Measurements from ENCODE around the gene UBA6. TPM values are rescaled to one million over a fixed set of nuclear protein-coding genes. Genes with fewer than 3 reads are reported as not detected.

Gene UBA6
- total RNA-seq, 1 donor from 2014 or later = 141 TPM

- no peak overlapping the region for H3K9ac ChIP-seq (ENCODE audit: low read length)
- Mint-ChIP-seq H3K27ac (ENCODE audit: unreplicated experiment) (no peak overlapping the region), H3K36me3 (ENCODE audit: low read depth, unreplicated experiment) (no peaks in the 10 kb centered on the region), H3K9me3 (ENCODE audit: unreplicated experiment) (no peaks in the 10 kb centered on the region), H3K4me1 (ENCODE audit: low read depth, unreplicated experiment) (no peaks in the 10 kb centered on the region), H3K27me3 (ENCODE audit: low read depth, unreplicated experiment) (no peaks in the 10 kb centered on the region), H3K4me3 (ENCODE audit: unreplicated experiment) (no peak overlapping the region)
- FAIRE-seq (no peak), DNase-seq (ENCODE audit: low read depth) (no peak)
- H3K4me1 ChIP-seq (ENCODE audit: insufficient read depth, low read length) = no peaks in the 10 kb centered on the region
- no peaks in the 10 kb centered on the region for H3K79me2 ChIP-seq (ENCODE audit: insufficient read depth, low read length)
- no peak overlapping the region for H2AFZ ChIP-seq (ENCODE audit: low read depth, low read length)
- no peak overlapping the region for H3K27ac ChIP-seq (ENCODE audit: low read depth, low read length)
- H3K4me2 ChIP-seq (ENCODE audit: low read length) = no peak overlapping the region
- no peaks in the 10 kb centered on the region for H3K9me3 ChIP-seq (ENCODE audit: insufficient read depth, low read depth, low read length)
- no peak overlapping the region for H3K4me3 ChIP-seq (ENCODE audit: insufficient read depth, low read depth, low read length)
- H4K20me1 ChIP-seq (ENCODE audit: insufficient read depth, low read length) = no peaks in the 10 kb centered on the region
- no peaks in the 10 kb centered on the region for H3K36me3 ChIP-seq (ENCODE audit: insufficient read depth, low read length)
- H3K27me3 ChIP-seq (ENCODE audit: insufficient read depth, low read length) = no peaks in the 10 kb centered on the region
- no peak for TF ChIP-seq CTCF (IDR thresholded peaks at IDR 0.05; ENCODE audit: insufficient read depth, low read depth, low read length)
These were observed 124.9 kb downstream of the UBA6 start for GRCh38 chr4:67576059-67576466.

GRCh38 chr4:67575232-67576058 lies 125.5 kb downstream of the UBA6 start:
- Histone ChIP-seq H3K27ac (ENCODE audit: low read depth, low read length) (no peak overlapping the region), H3K4me1 (ENCODE audit: insufficient read depth, low read length) (no peaks in the 10 kb centered on the region), H3K4me2 (ENCODE audit: low read length) (no peak overlapping the region), H2AFZ (ENCODE audit: low read depth, low read length) (no peak overlapping the region), H3K4me3 (ENCODE audit: insufficient read depth, low read depth, low read length) (no peak overlapping the region), H3K9me3 (ENCODE audit: insufficient read depth, low read depth, low read length) (no peaks in the 10 kb centered on the region), H3K79me2 (ENCODE audit: insufficient read depth, low read length) (no peaks in the 10 kb centered on the region), H3K36me3 (ENCODE audit: insufficient read depth, low read length) (no peaks in the 10 kb centered on the region), H4K20me1 (ENCODE audit: insufficient read depth, low read length) (no peaks in the 10 kb centered on the region), H3K27me3 (ENCODE audit: insufficient read depth, low read length) (no peaks in the 10 kb centered on the region), H3K9ac (ENCODE audit: low read length) (no peak overlapping the region)
- no peaks in the 10 kb centered on the region for H3K9me3 Mint-ChIP-seq (ENCODE audit: unreplicated experiment)
- DNase-seq (ENCODE audit: low read depth) = no peak
- H3K4me3 Mint-ChIP-seq (ENCODE audit: unreplicated experiment) = no peak overlapping the region
- no peaks in the 10 kb centered on the region for H3K27me3 Mint-ChIP-seq (ENCODE audit: low read depth, unreplicated experiment)
- no peak for TF ChIP-seq EZH2 (IDR thresholded peaks at IDR 0.05; ENCODE audit: insufficient read depth, low read length)
- no peak for TF ChIP-seq CTCF (IDR thresholded peaks at IDR 0.05; ENCODE audit: insufficient read depth, low read depth, low read length)
- FAIRE-seq = no peak
- no peak overlapping the region for H3K27ac Mint-ChIP-seq (ENCODE audit: unreplicated experiment)
- no peaks in the 10 kb centered on the region for H3K4me1 Mint-ChIP-seq (ENCODE audit: low read depth, unreplicated experiment)
- H3K36me3 Mint-ChIP-seq (ENCODE audit: low read depth, unreplicated experiment) = no peaks in the 10 kb centered on the region

GRCh38 chr4:67573193-67573592 lies 127.8 kb downstream of the UBA6 start:
- Histone ChIP-seq H3K4me1 (ENCODE audit: insufficient read depth, low read length) (no peaks in the 10 kb centered on the region), H3K27ac (ENCODE audit: low read depth, low read length) (no peak overlapping the region), H3K79me2 (ENCODE audit: insufficient read depth, low read length) (no peaks in the 10 kb centered on the region), H3K4me3 (ENCODE audit: insufficient read depth, low read depth, low read length) (no peak overlapping the region), H3K9ac (ENCODE audit: low read length) (no peak overlapping the region), H4K20me1 (ENCODE audit: insufficient read depth, low read length) (no peaks in the 10 kb centered on the region), H2AFZ (ENCODE audit: low read depth, low read length) (no peak overlapping the region), H3K9me3 (ENCODE audit: insufficient read depth, low read depth, low read length) (no peaks in the 10 kb centered on the region), H3K27me3 (ENCODE audit: insufficient read depth, low read length) (no peaks in the 10 kb centered on the region), H3K36me3 (ENCODE audit: insufficient read depth, low read length) (no peaks in the 10 kb centered on the region), H3K4me2 (ENCODE audit: low read length) (no peak overlapping the region)
- Mint-ChIP-seq H3K27me3 (ENCODE audit: low read depth, unreplicated experiment) (no peaks in the 10 kb centered on the region), H3K9me3 (ENCODE audit: unreplicated experiment) (no peaks in the 10 kb centered on the region), H3K4me3 (ENCODE audit: unreplicated experiment) (no peak overlapping the region), H3K27ac (ENCODE audit: unreplicated experiment) (no peak overlapping the region), H3K36me3 (ENCODE audit: low read depth, unreplicated experiment) (no peaks in the 10 kb centered on the region), H3K4me1 (ENCODE audit: low read depth, unreplicated experiment) (no peaks in the 10 kb centered on the region)
- no peak for FAIRE-seq
- TF ChIP-seq EZH2 (IDR thresholded peaks at IDR 0.05; ENCODE audit: insufficient read depth, low read length) (no peak), CTCF (IDR thresholded peaks at IDR 0.05; ENCODE audit: insufficient read depth, low read depth, low read length) (no peak)
- no peak for DNase-seq (ENCODE audit: low read depth)

Measured in astrocyte (in vitro differentiated cells and primary cell).